ENCODE data around the gene TRAF3. TPM values are rescaled to one million over a fixed set of nuclear protein-coding genes. Genes with fewer than 3 reads are reported as not detected.

TRAF3 gene
- total RNA-seq, 1 experiment from 2014 or later: 11.2 TPM

DNA sequence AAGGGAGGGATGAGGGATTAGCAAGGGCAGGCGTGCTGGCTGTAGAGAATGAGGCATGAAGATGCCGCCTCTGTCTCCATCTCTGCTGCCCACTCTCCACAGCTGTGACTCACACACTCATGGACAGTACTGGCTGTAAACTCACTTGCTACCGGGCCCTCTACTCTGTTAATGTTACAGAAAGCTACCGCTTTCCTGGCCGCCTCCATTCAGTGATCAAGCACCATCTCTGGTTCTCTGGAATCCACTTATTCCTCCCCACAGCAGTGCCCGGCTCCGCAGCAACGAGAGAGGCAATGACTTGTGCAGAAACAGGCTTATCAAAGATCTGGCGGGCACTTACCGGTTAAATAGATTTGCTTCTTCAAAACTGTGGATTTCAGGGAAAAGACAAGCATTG, 180.0 kb downstream of the TRAF3 start:
- ChIA-PET POLR2A (no interaction called here), CTCF (no interaction called here)
- Mint-ChIP-seq H3K27me3 (ENCODE audit: low read depth) (no peaks in the 10 kb centered on the region), H3K4me1 (no peaks in the 10 kb centered on the region), H3K36me3 (peaks cover 55% of the 10 kb centered on the region), H3K4me3 (no peak overlapping the region), H3K9me3 (no peaks in the 10 kb centered on the region), H3K27ac (no peak overlapping the region)
- TF ChIP-seq, protein P1, sequence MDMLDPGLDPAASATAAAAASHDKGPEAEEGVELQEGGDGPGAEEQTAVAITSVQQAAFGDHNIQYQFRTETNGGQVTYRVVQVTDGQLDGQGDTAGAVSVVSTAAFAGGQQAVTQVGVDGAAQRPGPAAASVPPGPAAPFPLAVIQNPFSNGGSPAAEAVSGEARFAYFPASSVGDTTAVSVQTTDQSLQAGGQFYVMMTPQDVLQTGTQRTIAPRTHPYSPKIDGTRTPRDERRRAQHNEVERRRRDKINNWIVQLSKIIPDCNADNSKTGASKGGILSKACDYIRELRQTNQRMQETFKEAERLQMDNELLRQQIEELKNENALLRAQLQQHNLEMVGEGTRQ (CRISPR knock-in tag; IDR thresholded peaks at IDR 0.05): no peak
- no peak for TF ChIP-seq ZNF671 (CRISPR knock-in tag; IDR thresholded peaks at IDR 0.05)
- no peak for TF ChIP-seq FOXP1 (CRISPR knock-in tag; IDR thresholded peaks at IDR 0.05; ENCODE audit: borderline replicate concordance)
- TF ChIP-seq ZNF423 (CRISPR knock-in tag; IDR thresholded peaks at IDR 0.05): no peak
- no peak for TF ChIP-seq NFE2L1 (CRISPR knock-in tag; IDR thresholded peaks at IDR 0.05)
- TF ChIP-seq, protein P2, sequence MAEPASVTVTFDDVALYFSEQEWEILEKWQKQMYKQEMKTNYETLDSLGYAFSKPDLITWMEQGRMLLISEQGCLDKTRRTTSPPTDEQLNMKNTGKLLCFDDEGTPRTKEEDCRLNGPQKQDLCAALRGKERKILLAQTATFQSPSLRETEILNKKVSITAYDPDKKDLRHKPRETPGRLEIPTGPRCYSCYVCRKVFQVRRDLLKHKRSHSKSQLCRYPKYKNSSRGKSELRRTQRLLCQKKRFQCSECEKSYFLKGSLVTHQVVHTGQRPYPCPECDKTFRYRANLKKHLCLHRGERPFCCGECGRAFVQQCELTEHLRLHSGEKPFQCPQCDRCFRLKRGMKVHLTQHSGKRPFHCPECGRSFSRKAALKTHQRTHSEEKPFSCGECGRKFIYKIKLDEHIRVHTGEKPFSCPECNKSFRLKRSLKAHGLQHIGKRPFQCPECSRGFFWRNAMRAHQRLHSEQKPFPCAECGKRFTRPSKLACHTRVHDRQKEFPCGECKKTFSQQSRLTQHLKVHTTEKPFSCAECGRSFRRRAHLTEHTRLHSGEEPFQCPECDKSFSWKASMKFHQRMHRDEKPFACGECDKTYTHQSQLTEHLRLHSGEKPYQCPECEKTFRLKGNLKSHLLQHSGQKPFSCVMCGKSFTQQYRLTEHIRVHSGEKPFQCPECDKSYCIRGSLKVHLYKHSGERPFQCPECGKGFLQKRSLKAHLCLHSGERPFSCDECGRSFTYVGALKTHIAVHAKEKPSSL (CRISPR knock-in tag; conservative IDR thresholded peaks at IDR 0.05): no peak
- no peak for TF ChIP-seq CREB1 (CRISPR knock-in tag; IDR thresholded peaks at IDR 0.05)
- TF ChIP-seq ZNF232 (CRISPR knock-in tag; IDR thresholded peaks at IDR 0.05): no peak
- TF ChIP-seq ZNF219 (CRISPR knock-in tag; IDR thresholded peaks at IDR 0.05; ENCODE audit: borderline replicate concordance): no peak
- no peak for TF ChIP-seq KAT7 (CRISPR knock-in tag; IDR thresholded peaks at IDR 0.05; ENCODE audit: borderline replicate concordance)
- TF ChIP-seq, protein P3, sequence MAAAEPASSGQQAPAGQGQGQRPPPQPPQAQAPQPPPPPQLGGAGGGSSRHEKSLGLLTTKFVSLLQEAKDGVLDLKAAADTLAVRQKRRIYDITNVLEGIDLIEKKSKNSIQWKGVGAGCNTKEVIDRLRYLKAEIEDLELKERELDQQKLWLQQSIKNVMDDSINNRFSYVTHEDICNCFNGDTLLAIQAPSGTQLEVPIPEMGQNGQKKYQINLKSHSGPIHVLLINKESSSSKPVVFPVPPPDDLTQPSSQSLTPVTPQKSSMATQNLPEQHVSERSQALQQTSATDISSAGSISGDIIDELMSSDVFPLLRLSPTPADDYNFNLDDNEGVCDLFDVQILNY (CRISPR knock-in tag; IDR thresholded peaks at IDR 0.05): no peak
- DNase-seq (ENCODE audit: low spot score) (no peak), ATAC-seq (no peak)

DNA sequence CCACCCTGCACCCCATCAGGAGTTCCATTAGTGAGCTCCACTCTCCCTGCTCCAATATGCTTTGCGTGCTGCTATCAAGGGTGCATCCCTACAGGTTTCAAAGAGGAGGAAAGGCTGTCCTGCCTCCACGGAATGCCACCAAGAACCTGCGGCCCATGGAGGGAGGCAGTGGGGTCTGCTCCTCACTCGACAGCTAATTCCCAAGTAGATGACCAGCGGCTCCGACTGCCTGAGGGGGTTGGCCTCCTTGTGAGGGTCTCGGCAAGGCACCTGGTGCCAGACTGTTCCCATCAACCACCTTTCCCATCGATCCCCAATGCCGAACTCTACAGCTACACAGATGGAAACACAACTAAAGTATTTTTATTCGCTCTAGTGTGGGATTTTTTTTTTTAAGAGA, 181.2 kb downstream of the TRAF3 start:
- DNase-seq (ENCODE audit: low spot score) (no peak), ATAC-seq (no peak)
- H3K27me3 Mint-ChIP-seq (ENCODE audit: low read depth): no peaks in the 10 kb centered on the region
- ChIA-PET CTCF (no interaction called here), POLR2A (interaction anchor here (0.8 kb wide), 1 partner anchor 522 kb away, joined by 3 read pairs; no protein-coding TSS in a partner anchor)
- peaks cover 57% of the 10 kb centered on the region for H3K36me3 Mint-ChIP-seq
- no peak overlapping the region for H3K27ac Mint-ChIP-seq
- no peak overlapping the region for H3K4me3 Mint-ChIP-seq
- H3K4me1 Mint-ChIP-seq: no peaks in the 10 kb centered on the region
- no peaks in the 10 kb centered on the region for H3K9me3 Mint-ChIP-seq
- TF ChIP-seq NFE2L1 (CRISPR knock-in tag; IDR thresholded peaks at IDR 0.05): no peak
- no peak for TF ChIP-seq FOXK1 (CRISPR knock-in tag; IDR thresholded peaks at IDR 0.05)

Other genes with a start within 250 kb of the TRAF3 start
- gene RCOR1, start 184.8 kb upstream of the TRAF3 start, total RNA-seq (2021): 25.1 to 25.4 TPM (median 25.4 TPM) in 3 replicates
- gene AMN, start 145.2 kb downstream of the TRAF3 start, total RNA-seq (2021): 2.4 to 3.0 TPM (median 2.8 TPM) in 3 replicates

Data from WTC11 (cell line).